ENCODE results near the gene KCNT1. TPM values are rescaled to one million over a fixed set of nuclear protein-coding genes. Genes with fewer than 3 reads are reported as not detected.

Gene KCNT1
- total and polyA plus RNA-seq, 9 donors: 0.83 to 12.0 (median 3.7) TPM

- Histone ChIP-seq H3K4me3 (no peak overlapping the region), H3K36me3 (no peaks in the 10 kb centered on the region), H3K4me1 (ENCODE audit: insufficient read depth) (peaks cover 5% of the 10 kb centered on the region), H3K9me3 (no peaks in the 10 kb centered on the region), H3K27me3 (no peaks in the 10 kb centered on the region), H3K27ac (no peak overlapping the region)
- WGBS, 3 donors: 74 to 81% (median 76%) methylated on average over 15 of the region's 15 CpGs
- intact Hi-C loops (cut with DNase I): loop anchor here in 1 of 4 donors (10.0 kb wide), 1 partner anchor 58 kb away; no protein-coding TSS in a partner anchor
- TF ChIP-seq EP300 (IDR thresholded peaks at IDR 0.05): no peak
- no peak for TF ChIP-seq POLR2A (IDR thresholded peaks at IDR 0.05)
- TF ChIP-seq, protein P1, sequence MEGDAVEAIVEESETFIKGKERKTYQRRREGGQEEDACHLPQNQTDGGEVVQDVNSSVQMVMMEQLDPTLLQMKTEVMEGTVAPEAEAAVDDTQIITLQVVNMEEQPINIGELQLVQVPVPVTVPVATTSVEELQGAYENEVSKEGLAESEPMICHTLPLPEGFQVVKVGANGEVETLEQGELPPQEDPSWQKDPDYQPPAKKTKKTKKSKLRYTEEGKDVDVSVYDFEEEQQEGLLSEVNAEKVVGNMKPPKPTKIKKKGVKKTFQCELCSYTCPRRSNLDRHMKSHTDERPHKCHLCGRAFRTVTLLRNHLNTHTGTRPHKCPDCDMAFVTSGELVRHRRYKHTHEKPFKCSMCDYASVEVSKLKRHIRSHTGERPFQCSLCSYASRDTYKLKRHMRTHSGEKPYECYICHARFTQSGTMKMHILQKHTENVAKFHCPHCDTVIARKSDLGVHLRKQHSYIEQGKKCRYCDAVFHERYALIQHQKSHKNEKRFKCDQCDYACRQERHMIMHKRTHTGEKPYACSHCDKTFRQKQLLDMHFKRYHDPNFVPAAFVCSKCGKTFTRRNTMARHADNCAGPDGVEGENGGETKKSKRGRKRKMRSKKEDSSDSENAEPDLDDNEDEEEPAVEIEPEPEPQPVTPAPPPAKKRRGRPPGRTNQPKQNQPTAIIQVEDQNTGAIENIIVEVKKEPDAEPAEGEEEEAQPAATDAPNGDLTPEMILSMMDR (IDR thresholded peaks at IDR 0.05): no peak
- no peak for DNase-seq
These were observed 4.8 kb upstream of the KCNT1 start for GRCh38 chr9:135697226-135697625.

DNA sequence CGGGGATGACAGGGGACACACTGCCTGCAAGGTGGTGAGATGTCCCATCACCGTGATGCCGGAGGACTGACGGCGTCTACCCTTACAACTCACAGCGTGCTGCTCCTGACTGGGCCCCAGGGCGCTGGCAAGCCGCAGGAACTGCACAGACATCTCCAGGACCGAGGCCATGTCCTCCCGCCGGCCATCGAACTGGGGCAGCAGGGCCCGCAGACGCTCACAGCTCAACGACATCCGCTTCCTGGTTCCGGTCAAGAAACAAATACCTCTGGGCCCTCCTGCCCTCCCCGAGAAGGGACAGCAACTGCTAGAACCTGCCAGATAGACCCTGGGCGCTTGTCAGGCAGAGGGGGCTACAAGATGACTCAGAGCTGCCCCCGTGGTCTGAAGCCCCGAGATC, 3.7 kb upstream of the KCNT1 start:
- TF ChIP-seq, protein P1 (IDR thresholded peaks at IDR 0.05): no peak
- no peak for TF ChIP-seq EP300 (IDR thresholded peaks at IDR 0.05)
- no peak for TF ChIP-seq POLR2A (IDR thresholded peaks at IDR 0.05)
- no peak for DNase-seq
- H3K27ac ChIP-seq: no peak overlapping the region
- H3K36me3 ChIP-seq: no peaks in the 10 kb centered on the region
- 74 to 76% (median 76%) methylated on average over 20 to 21 of the region's 21 CpGs for WGBS, 3 donors
- no peak overlapping the region for H3K4me3 ChIP-seq
- H3K27me3 ChIP-seq: no peaks in the 10 kb centered on the region
- intact Hi-C loops (cut with DNase I): loop anchor here in 1 of 4 donors (10.0 kb wide), 1 partner anchor 57 kb away; no protein-coding TSS in a partner anchor
- H3K4me1 ChIP-seq (ENCODE audit: insufficient read depth): peaks cover 7% of the 10 kb centered on the region
- no peaks in the 10 kb centered on the region for H3K9me3 ChIP-seq

GRCh38 chr9:135698767-135699166, 3.2 kb upstream of the KCNT1 start:
- 79 to 86% (median 85%) methylated on average over 19 of the region's 19 CpGs for WGBS, 3 donors
- intact Hi-C loops (cut with DNase I): loop anchor here in 1 of 4 donors (10.0 kb wide), 1 partner anchor 56 kb away; no protein-coding TSS in a partner anchor

GRCh38 chr9:135699440-135699839, 2.5 kb upstream of the KCNT1 start, which contains the start of gene SOHLH1:
TSS of gene SOHLH1 (minus strand) at chr9:135699481. CDS start at chr9:135699467, 14 bp downstream.
- intact Hi-C loops (cut with DNase I): loop anchor here in 1 of 4 donors (10.0 kb wide), 1 partner anchor 55 kb away; no protein-coding TSS in a partner anchor

More at GRCh38 chr9:135698767-135699166, 3.2 kb upstream of the KCNT1 start:
- DNase-seq: no peak
- H3K4me1 ChIP-seq (ENCODE audit: insufficient read depth): peaks cover 7% of the 10 kb centered on the region
- no peak for TF ChIP-seq POLR2A (IDR thresholded peaks at IDR 0.05)
- TF ChIP-seq EP300 (IDR thresholded peaks at IDR 0.05): no peak
- TF ChIP-seq, protein P1 (IDR thresholded peaks at IDR 0.05): no peak
- no peaks in the 10 kb centered on the region for H3K9me3 ChIP-seq
- H3K36me3 ChIP-seq: no peaks in the 10 kb centered on the region
- H3K4me3 ChIP-seq: no peak overlapping the region
- no peak overlapping the region for H3K27ac ChIP-seq
- no peaks in the 10 kb centered on the region for H3K27me3 ChIP-seq

More at GRCh38 chr9:135699440-135699839, 2.5 kb upstream of the KCNT1 start, which contains the start of gene SOHLH1:
- H3K4me1 ChIP-seq (ENCODE audit: insufficient read depth): peaks cover 7% of the 10 kb centered on the region
- H3K4me3 ChIP-seq: no peak within 1 kb of the TSS
- DNase-seq: no peak
- H3K9me3 ChIP-seq: no peaks in the 10 kb centered on the region
- TF ChIP-seq EP300 (IDR thresholded peaks at IDR 0.05) (no peak), POLR2A (IDR thresholded peaks at IDR 0.05) (no peak)
- TF ChIP-seq, protein P1 (IDR thresholded peaks at IDR 0.05): no peak
- H3K36me3 ChIP-seq: no peaks in the 10 kb centered on the region
- 83 to 87% (median 86%) methylated on average over 29 to 30 of the region's 30 CpGs for WGBS, 3 donors
- H3K27me3 ChIP-seq: no peaks in the 10 kb centered on the region
- no peak within 1 kb of the TSS for H3K27ac ChIP-seq
